DMS79 treated with DMSO at 0.1 percent for 48 hours (cell line): ENCODE measurements around the gene NR1H3.

ENCODE experiments used
- DNase-seq: peaks from one replicate; lab custom pipeline; 2025; lab: John Stamatoyannopoulos, UW

Gene NR1H3

DNA sequence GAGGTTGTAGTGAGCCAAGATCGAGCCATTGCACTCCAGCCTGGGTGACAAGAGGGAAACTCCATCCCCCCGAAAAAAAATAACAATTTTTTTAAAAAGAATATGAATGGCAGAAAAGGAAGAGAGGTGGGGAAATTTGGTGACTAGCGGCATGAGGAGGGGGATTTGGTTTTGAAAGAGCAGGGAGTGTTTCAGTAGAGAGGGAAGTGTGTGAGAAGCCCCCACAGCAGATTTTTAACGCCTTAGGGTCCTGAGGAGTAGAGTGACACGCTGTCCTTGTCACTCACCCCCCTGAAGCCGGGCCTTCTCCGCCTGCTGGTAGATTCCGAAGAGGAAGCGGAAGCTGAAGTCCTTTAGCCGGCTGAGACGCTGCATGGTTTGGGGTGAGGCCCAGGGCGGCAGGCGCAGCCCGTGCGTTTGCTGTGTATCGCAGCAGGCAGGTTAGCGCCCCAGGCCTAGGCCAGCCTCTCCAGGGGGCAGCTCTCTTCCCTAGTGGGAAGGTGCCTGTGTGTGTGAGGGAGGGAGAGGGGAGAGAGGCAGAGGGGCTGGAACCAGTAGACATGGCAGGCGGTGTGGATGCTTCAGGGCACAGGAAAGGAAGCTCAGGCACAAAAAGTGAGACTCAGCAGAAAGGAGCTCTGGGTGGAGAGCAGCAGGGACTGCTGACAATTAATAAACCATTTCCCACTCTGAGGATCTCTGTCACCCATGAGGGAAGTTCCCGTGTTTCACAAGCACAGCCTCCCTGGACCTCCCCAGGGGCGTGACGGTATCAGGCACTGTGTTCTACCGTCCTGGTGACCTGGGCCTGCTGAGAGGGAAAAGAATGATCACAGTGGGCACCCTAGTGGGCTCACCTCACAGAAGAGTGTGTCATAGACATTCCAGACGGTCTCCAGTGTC lies 13.1 kb upstream of the NR1H3 start:
- no peak for DNase-seq

DNA sequence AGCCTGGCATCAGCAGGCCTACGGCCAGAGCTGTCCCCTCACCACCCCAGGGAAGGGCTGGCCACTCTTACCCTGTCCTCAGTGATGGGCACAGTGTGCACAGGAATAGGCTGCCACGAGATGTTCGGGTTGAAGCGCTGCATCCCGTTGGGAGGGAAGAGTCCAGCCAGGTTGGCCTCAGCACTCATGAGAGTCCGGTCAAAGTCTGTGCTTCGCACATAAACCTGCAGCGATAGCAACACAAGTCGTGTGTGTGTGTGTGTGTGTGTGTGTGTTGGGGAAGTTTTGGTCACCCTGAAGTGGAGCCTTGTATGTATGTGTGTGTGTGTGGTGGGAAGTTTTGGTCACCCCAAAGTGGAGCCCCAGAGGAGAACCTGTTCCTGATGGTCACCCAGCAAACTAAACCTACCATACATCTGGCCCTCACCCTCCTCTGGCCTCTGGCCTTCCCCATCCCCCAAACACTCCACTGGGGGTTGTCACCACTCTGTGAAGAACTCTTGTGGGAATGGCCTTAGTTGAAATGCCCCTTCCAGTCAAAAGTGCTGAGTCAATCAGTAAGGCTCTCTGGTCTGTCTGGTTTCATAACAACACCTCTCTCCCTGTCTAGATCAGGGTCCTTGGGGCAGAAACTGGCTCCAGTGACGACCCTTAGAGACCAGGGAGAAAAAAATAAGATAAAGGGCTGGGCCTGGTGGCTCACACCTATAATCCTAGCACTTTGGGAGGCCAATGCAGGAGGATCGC lies 12.0 kb upstream of the NR1H3 start:
- no peak for DNase-seq

DNA sequence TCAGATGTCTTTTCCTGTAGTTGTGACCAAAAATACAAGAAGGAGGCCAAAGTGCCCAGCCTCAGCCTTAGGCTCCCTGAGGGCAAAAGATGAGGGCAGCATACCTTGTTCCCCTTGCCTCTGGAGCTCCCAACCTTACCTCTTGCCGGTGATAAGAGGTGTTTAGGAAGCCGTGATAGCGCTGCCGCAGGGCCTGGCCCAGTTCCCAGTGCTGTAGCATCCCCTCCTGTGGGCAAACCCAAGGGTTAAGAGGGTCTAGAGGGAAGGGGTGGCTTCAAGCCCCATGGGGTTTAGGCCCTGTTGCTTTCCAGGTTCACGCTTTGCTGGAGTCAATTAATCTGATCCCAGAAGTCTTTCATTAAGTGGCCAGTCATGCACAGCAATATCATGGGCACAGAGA lies 10.3 kb upstream of the NR1H3 start:
- no peak for DNase-seq

DNA sequence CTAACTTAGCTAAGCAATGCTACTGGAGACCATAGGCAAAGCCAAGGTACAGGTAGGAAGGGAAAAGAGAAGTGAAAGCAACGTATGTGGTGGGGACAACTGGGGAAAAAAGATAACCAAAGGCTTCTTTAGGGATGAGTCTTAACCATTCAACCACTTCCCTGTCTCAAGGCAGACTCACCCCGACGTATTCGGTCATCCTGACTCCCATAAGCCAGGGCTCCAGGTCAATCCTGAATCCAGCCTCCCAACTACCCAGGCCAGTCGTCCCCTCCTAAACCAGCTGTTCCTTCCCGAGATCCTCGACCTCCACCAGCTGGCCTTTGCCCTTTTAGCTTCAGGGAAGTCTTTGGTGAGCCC lies 9.5 kb upstream of the NR1H3 start:
- DNase-seq, result peak; percentile 62

DNA sequence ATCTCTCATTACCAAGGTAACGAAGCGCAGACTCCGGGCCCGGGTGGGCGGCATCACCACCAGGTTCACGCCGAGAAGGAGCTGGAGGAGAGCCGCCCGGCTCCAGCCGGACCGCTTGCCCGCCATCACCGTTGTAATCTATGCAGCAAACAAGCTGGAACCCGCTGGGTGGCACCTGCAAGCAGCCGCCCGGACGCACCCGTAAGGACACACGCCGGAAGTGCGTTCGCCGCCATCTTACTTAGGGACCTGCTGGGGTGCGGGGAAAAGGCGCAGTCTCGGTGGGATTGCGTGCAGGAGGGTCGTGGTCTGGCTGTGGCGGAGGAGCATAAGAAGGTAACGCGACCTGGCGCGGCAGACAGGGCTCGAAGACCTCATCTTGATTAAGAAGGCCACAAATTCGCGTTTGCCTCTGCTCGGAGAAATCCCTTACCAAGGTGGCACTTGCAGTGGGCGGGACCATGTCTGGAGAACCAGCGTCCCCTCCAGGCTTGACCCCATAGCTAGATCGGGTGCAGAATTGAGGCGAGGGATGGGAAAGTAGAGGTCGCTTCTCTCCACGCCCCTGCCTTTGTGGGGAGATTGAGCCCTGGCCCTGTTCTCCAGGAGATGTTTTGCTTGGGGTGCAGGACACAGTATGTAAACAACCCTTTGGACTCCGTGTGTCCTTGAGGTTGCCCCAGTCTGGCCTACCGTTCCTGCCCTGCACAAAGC lies 9.0 kb upstream of the NR1H3 start, which contains the start of gene ACP2:
ACP2 (minus strand) TSS at position 151 of the 714 bp plus-strand sequence; CDS start at position 126, 25 bp downstream.
- peak; percentile 85 for DNase-seq

DNA sequence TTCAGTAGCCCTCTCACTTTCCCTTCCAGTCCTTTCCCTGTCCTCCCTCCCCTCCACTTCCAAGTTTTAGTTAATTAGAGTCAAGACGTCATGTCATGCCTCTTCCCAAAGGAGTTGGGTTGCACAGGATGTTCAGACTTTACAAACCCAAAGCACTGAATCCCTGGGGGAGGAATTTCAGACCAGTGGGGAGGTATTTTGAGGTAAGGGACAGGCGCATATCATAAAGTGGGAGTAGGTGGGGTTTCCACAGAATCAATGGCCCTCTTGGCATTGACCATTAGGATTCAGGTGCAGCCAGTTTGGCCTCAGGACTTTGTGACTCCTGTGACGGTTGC lies 8.4 kb upstream of the NR1H3 start:
- no peak for DNase-seq

DNA sequence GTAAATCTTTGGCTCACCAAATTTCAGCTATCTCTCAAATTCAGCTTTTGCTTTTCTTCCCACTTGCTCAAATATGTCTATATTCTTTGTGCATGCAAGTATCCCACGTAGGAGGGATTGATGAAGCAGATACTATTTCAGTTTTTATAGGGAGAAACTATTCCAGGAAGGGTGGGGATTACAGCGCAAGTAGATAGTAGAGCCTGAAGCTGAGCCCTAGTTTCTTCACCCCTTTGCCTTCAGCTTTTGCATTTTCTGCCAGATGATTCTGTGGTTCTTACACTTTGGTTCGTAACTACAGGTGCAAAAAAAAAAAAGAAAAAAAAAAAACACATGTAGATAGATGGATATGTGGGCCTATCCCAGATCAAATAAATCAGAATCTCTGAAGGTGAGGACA lies 6.0 kb upstream of the NR1H3 start:
- DNase-seq, result no peak

DNA sequence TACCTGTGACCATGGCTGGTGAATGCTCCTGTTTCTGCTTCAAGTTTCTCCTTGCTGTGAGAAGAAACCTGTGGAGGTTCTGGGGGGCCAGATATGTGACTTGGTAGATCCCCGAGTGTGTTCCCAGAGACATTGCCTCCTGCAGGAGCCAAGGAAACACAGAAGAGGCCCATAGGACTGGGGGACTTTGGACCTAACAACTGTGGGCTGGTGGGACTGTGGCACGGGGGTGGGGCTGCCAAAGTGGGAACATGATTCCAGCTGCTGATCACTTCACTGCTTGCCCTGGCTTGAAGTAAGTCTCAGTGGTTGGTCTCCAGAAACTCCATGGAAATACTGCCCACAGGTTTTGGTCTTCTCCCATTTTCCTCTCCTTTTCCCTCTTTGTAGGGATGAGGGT lies 4.1 kb upstream of the NR1H3 start:
- DNase-seq, result no peak

DNA sequence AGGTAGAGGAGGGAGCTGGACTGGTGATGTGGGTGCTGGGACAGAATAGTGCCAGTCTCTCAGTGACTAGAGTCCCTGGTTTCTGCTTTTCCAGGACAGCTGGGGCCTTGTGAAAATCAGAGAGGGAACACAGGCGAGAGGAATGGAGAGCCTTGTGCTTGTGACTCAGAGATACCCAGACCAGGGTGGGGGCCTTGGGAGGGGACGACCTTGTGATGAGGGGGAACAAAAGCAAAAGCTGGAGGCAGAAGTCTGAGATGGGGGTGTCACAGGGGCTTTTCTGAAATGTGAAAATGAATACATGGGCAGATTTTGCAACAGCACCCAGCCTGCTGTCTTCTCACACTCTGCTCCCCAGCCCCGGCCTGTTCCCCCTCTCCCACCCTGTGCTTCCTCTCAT lies 3.4 kb upstream of the NR1H3 start:
- no peak for DNase-seq

DNA sequence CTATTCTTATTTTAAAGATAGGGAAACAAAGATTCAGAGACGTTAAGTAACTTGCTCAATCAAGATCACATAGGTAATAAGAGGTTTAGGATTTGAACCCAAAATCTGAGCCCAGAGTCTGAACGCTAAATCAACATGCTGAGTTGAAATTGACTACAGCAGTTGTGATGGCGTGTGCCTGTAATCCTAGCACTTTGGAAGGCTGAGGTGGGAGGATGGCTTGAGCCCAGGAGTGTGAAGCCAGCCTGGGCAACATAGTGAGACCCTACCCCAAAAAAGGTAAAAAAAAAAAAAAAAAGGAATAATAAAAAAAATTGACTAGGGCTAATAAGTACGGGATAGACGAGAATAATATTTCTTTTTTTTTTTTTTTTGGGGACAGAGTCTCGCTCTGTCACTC lies 1.4 kb upstream of the NR1H3 start:
- DNase-seq, result no peak

DNA sequence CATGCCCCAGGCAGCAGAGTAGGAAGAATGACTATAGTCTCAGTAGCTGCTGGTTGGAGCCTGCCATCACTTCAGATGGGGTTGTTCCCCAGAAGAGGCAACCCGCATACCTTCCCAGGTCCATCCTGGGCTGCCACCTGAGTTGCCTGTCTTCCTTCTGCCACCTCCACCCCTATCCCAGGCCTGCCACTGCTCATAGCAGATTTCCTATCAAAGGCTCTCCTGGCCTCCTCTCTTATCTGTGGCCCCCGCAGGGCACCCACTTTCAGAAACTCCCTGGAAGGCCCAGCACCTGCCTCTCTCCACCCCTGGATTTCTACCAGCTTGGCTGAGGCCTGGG lies 649 bp upstream of the NR1H3 start:
- no peak for DNase-seq

DNA sequence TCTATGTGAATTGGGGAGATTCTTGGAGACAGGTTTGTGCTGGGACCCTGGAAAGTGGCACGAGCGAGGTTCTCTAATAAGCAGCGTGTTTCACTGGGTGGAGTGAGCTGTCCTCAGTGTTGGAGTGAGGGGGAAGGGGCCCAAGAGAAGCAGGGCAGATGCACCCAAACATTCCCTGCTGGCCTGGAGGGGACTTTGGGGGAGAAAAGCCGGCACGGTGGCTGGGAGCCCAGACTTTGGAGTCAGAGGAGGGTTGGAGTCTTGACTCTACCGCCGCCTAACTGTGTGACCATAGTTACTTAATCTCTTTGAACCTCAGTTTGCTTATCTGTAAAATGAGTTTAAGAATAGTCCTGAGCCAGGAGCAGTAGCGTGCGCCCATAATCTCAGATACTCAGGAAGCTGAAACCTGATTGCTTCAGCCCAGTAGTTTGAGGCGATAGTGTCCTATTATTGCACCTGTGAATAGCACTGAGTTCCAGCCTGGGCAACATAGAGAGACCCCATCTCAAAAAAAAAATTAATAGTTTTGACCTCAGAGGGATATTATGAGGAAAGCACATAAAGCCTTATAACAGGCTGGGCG lies 614 bp downstream of the NR1H3 start:
- DNase-seq, result no peak

DNA sequence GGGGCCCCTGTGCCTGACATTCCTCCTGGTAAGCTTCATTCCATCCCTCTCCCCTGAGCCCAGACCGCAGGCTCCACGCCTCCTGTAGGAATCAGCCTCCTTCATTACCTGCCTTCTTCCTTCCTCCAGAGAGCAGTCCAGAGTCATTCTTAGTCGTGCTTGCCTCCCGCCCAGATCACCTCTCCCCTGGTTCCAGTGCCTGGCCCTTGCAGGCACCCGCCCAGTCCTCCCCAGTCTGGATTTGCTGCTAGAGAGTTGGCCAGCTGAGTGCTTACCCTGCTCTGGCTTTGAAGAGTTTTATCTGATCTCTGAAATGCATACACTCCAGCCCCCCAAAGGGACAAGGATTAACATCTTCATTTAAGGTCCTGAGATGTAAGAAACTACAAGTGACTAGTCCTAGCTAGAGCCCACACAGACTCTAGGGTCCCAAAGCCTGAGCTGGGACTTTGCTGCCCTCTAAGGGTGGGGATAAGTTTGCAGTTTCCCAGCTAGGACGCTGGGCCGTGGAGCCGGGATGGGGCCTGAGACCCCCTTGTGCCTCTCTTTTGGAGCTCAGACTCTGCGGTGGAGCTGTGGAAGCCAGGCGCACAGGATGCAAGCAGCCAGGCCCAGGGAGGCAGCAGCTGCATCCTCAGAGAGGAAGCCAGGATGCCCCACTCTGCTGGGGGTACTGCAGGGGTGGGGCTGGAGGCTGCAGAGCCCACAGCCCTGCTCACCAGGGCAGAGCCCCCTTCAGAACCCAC lies 1.6 kb downstream of the NR1H3 start:
- DNase-seq, result no peak

DNA sequence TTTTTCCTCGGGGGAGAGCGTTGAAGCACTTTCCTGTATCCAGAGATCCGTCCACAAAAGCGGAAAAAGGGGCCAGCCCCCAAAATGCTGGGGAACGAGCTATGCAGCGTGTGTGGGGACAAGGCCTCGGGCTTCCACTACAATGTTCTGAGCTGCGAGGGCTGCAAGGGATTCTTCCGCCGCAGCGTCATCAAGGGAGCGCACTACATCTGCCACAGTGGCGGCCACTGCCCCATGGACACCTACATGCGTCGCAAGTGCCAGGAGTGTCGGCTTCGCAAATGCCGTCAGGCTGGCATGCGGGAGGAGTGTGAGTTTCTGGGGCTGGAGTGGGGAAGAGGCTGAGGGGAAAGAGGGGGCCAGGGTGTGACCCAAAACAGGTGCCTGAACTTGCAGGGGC lies 2.6 kb downstream of the NR1H3 start:
- no peak for DNase-seq

DNA sequence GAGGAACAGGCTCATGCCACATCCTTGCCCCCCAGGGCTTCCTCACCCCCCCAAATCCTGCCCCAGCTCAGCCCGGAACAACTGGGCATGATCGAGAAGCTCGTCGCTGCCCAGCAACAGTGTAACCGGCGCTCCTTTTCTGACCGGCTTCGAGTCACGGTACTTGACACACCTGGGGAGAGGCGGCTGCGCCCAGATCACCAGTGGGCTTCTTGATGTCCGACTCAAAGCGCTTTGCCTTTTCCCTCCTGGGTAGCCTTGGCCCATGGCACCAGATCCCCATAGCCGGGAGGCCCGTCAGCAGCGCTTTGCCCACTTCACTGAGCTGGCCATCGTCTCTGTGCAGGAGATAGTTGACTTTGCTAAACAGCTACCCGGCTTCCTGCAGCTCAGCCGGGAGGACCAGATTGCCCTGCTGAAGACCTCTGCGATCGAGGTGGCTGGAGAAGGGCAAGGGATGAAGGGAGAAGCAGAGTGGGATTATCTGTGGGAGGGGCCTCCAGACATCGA lies 3.5 kb downstream of the NR1H3 start:
- no peak for DNase-seq

DNA sequence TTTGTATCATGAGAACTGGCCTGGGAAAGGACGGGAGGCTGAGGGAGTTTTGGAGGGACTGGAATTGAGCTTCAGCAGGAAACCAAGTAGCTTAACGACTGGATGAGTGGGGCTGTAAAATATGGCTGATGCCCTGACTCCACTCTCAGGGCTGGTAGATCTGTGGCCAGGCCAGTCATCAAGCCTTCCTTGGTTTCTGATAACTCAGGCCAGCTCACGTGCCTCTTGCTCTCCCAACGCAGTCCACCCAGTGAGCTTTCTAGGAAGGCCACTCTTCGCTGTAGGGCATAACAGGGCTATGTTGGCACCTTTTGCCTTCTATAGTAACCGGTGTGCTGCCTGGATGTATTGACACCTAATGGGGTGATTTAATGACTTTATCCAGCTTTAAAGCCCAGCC lies 6.3 kb downstream of the NR1H3 start:
- no peak for DNase-seq

DNA sequence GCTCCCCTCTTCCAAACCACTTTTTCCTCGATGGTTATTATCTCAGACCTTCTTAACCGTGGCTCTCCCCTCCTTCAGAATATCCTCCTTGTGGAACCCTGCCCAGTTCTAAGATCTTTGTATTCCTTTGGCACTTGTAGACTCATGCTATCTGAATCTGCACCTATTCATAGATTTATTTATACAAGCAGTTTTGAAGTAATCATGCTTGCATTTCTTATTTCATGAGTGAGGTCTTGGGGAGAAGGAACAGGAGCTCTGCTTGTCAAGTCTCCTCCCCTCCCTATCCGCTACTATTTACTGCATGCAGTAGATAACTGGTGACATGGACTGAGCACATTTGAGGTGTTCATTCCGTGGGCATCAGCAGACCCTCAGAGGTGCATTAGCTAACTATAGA lies 6.7 kb downstream of the NR1H3 start:
- DNase-seq, result no peak

DNA sequence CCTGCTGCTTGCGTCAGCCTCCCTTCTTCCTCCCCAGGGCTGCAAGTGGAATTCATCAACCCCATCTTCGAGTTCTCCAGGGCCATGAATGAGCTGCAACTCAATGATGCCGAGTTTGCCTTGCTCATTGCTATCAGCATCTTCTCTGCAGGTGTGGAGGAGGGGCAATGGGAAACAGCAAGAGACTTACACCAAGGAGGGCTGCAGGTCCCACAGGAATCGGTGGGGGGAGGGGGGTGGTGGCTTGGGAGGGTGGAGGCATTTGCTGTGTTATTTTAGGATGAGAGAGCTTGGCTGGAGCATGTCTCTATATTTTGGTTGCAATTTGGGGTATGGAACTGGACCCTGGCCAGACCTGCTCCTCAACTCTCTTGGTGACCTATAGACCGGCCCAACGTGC lies 10.1 kb downstream of the NR1H3 start:
- no peak for DNase-seq

DNA sequence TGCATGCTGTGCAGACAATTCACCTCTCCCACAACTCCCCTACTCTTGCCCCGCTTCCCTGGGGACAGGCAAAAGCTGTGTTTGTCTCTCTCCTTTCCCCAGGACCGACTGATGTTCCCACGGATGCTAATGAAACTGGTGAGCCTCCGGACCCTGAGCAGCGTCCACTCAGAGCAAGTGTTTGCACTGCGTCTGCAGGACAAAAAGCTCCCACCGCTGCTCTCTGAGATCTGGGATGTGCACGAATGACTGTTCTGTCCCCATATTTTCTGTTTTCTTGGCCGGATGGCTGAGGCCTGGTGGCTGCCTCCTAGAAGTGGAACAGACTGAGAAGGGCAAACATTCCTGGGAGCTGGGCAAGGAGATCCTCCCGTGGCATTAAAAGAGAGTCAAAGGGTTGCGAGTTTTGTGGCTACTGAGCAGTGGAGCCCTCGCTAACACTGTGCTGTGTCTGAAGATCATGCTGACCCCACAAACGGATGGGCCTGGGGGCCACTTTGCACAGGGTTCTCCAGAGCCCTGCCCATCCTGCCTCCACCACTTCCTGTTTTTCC lies 10.7 kb downstream of the NR1H3 start:
- DNase-seq, result no peak

DNA sequence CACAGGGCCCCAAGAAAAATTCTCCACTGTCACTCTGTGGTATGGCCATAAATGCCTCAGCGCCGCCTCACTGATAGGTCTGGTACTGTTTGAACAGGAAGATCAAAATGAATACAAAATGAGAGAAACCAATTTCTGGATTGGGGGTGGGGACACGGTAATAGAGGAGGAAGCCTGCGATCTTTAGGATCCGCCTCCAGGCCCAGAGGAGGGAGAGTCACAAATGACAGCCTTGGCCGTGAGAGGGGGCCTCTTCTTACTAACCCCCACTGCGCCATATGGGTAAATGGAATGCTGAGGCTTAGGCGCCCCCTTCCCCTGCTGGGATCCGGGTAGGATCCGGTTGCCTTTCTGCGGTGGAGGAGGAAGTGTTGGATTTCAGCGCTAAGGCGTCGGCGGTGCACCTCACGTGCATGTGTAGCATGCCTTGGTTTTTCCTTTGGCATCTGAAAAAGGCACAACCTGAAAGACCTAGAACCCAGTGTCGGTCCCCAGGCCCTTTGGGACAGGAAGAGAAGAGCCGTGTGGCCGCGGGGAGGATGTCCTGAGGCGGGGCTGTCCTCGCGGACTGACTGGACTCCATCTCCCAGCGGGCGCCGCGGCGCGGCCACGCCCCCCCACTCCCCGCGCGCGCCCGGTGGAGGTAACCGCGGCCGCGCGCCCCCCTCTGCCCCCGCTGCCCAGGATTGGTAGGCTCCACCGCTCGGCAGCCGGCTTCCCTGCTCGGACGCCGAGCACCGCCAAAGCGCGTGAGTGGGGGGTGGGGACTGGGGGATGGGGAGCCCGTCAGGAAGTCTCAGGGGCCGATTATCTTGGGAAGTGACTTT lies 11.4 kb downstream of the NR1H3 start:
- DNase-seq, result peak; percentile 86
